GM21390 (cell line): ENCODE data around the gene HSPA12A.

Experiments
- ATAC-seq: cut with Tn5 transposase; IDR thresholded peaks from one replicate; pipeline ENCODE4 v1.9.1; 2021; ENCODE audit not compliant: unreplicated experiment

HSPA12A gene

GRCh38 chr10:116694243-116694926, 48.0 kb downstream of the HSPA12A start:
- no peak for ATAC-seq

- ATAC-seq, result no peak
Observed at GRCh38 chr10:116692225-116692624, 50.1 kb downstream of the HSPA12A start.

- no peak for ATAC-seq
Observed at GRCh38 chr10:116691635-116692034, 50.7 kb downstream of the HSPA12A start.

GRCh38 chr10:116690356-116691322, 51.7 kb downstream of the HSPA12A start:
- ATAC-seq, result no peak

GRCh38 chr10:116689744-116690143, 52.6 kb downstream of the HSPA12A start:
- ATAC-seq, result no peak

GRCh38 chr10:116688741-116689495, 53.4 kb downstream of the HSPA12A start:
- ATAC-seq, result no peak

GRCh38 chr10:116688241-116688711, 54.1 kb downstream of the HSPA12A start:
- no peak for ATAC-seq

GRCh38 chr10:116687633-116688032, 54.7 kb downstream of the HSPA12A start:
- no peak for ATAC-seq

- ATAC-seq, result no peak
Observed at GRCh38 chr10:116686632-116687031, 55.7 kb downstream of the HSPA12A start.

GRCh38 chr10:116685807-116686206, 56.6 kb downstream of the HSPA12A start:
- no peak for ATAC-seq

- ATAC-seq, result no peak
Observed at GRCh38 chr10:116684781-116685180, 57.6 kb downstream of the HSPA12A start.

GRCh38 chr10:116683821-116684220, 58.5 kb downstream of the HSPA12A start:
- ATAC-seq, result no peak

GRCh38 chr10:116683166-116683565, 59.2 kb downstream of the HSPA12A start:
- ATAC-seq, result no peak

- no peak for ATAC-seq
Observed at GRCh38 chr10:116679351-116679750, 63.0 kb downstream of the HSPA12A start.

GRCh38 chr10:116676633-116677032, 65.7 kb downstream of the HSPA12A start:
- ATAC-seq, result no peak

- no peak for ATAC-seq
Observed at GRCh38 chr10:116676118-116676517, 66.2 kb downstream of the HSPA12A start.

- ATAC-seq, result no peak
Observed at GRCh38 chr10:116674901-116675423, 67.4 kb downstream of the HSPA12A start.

GRCh38 chr10:116673866-116674265, 68.5 kb downstream of the HSPA12A start:
- ATAC-seq, result no peak

GRCh38 chr10:116672891-116673290, 69.5 kb downstream of the HSPA12A start:
- no peak for ATAC-seq

- ATAC-seq, result no peak
Observed at GRCh38 chr10:116671274-116671926, 71.0 kb downstream of the HSPA12A start.
